Measurements from ENCODE around the gene CEP41.

CEP41 gene

GRCh38 chr7:130409067-130409711, 31.6 kb downstream of the CEP41 start:
- no peaks in the 10 kb centered on the region for H3K27me3 ChIP-seq (ENCODE audit: control insufficient read depth, insufficient read depth, low read length)
- H3K36me3 ChIP-seq (ENCODE audit: control insufficient read depth, insufficient read depth, low read length) = no peaks in the 10 kb centered on the region
- no peak overlapping the region for H3K9ac ChIP-seq (ENCODE audit: low read length)
- peaks cover 3% of the 10 kb centered on the region for H3K4me1 ChIP-seq (ENCODE audit: control insufficient read depth, insufficient read depth, low read length)
- no peak overlapping the region for H3K27ac ChIP-seq (ENCODE audit: low read depth, low read length)
- H3K4me3 ChIP-seq (ENCODE audit: low read length) = no peak overlapping the region

DNA sequence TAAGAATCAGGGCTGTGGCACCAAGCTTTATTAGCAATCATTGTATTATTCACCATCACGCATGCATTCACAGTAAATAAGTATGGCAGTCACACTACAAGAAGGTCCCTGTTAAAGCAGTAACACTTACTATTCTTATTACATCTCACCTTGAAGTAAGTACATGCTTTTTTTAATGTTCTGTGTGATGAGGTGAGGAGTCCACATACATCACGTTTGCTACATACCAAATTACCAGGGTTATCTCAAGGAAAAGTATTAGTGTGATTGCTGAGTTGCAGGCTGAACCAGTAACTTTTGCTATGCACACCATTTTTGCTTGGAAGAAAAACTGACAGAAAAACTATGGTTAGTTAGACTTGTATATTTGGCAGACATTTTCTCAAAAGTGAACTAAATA, 35.8 kb downstream of the CEP41 start:
- no peak overlapping the region for H3K9ac ChIP-seq (ENCODE audit: low read length)
- H3K36me3 ChIP-seq (ENCODE audit: control insufficient read depth, insufficient read depth, low read length) = no peaks in the 10 kb centered on the region
- peaks cover 3% of the 10 kb centered on the region for H3K4me1 ChIP-seq (ENCODE audit: control insufficient read depth, insufficient read depth, low read length)
- no peak overlapping the region for H3K4me3 ChIP-seq (ENCODE audit: low read length)
- no peak overlapping the region for H3K27ac ChIP-seq (ENCODE audit: low read depth, low read length)
- no peaks in the 10 kb centered on the region for H3K27me3 ChIP-seq (ENCODE audit: control insufficient read depth, insufficient read depth, low read length)

- Histone ChIP-seq H3K4me3 (ENCODE audit: low read length) (no peak overlapping the region), H3K27me3 (ENCODE audit: control insufficient read depth, insufficient read depth, low read length) (no peaks in the 10 kb centered on the region), H3K4me1 (ENCODE audit: control insufficient read depth, insufficient read depth, low read length) (peaks cover 5% of the 10 kb centered on the region), H3K36me3 (ENCODE audit: control insufficient read depth, insufficient read depth, low read length) (no peaks in the 10 kb centered on the region), H3K9ac (ENCODE audit: low read length) (no peak overlapping the region), H3K27ac (ENCODE audit: low read depth, low read length) (no peak overlapping the region)
Measured at GRCh38 chr7:130401578-130401977, 39.2 kb downstream of the CEP41 start.

GRCh38 chr7:130401101-130401500, 39.7 kb downstream of the CEP41 start:
- H3K36me3 ChIP-seq (ENCODE audit: control insufficient read depth, insufficient read depth, low read length) = no peaks in the 10 kb centered on the region
- peaks cover 8% of the 10 kb centered on the region for H3K4me1 ChIP-seq (ENCODE audit: control insufficient read depth, insufficient read depth, low read length)
- no peak overlapping the region for H3K27ac ChIP-seq (ENCODE audit: low read depth, low read length)
- H3K4me3 ChIP-seq (ENCODE audit: low read length) = no peak overlapping the region
- no peaks in the 10 kb centered on the region for H3K27me3 ChIP-seq (ENCODE audit: control insufficient read depth, insufficient read depth, low read length)
- H3K9ac ChIP-seq (ENCODE audit: low read length) = no peak overlapping the region

- Histone ChIP-seq H3K27ac (ENCODE audit: low read depth, low read length) (no peak overlapping the region), H3K9ac (ENCODE audit: low read length) (no peak overlapping the region), H3K4me1 (ENCODE audit: control insufficient read depth, insufficient read depth, low read length) (peaks cover 8% of the 10 kb centered on the region), H3K27me3 (ENCODE audit: control insufficient read depth, insufficient read depth, low read length) (no peaks in the 10 kb centered on the region), H3K36me3 (ENCODE audit: control insufficient read depth, insufficient read depth, low read length) (no peaks in the 10 kb centered on the region), H3K4me3 (ENCODE audit: low read length) (no peak overlapping the region)
Measured at GRCh38 chr7:130400120-130400572, 40.7 kb downstream of the CEP41 start.

GRCh38 chr7:130398526-130399090, 42.2 kb downstream of the CEP41 start:
- Histone ChIP-seq H3K36me3 (ENCODE audit: control insufficient read depth, insufficient read depth, low read length) (no peaks in the 10 kb centered on the region), H3K27ac (ENCODE audit: low read depth, low read length) (no peak overlapping the region), H3K4me3 (ENCODE audit: low read length) (no peak overlapping the region), H3K4me1 (ENCODE audit: control insufficient read depth, insufficient read depth, low read length) (peaks cover 8% of the 10 kb centered on the region), H3K9ac (ENCODE audit: low read length) (no peak overlapping the region), H3K27me3 (ENCODE audit: control insufficient read depth, insufficient read depth, low read length) (no peaks in the 10 kb centered on the region)

DNA sequence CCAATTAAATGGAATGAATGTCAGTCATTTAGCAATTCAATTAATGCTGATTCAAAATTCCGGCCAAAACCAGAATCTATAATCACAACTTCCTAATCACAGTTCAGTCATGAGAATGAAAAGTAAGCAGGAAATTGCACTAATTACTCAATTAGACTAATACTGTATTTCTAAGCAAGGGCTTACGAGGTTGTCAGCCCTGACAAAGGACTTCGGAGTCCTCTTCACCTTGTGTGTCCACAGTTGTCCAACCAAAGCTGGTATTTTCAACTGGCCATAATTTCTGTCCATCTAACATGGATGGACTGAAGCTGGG, 43.1 kb downstream of the CEP41 start:
- Histone ChIP-seq H3K9ac (ENCODE audit: low read length) (no peak overlapping the region), H3K36me3 (ENCODE audit: control insufficient read depth, insufficient read depth, low read length) (no peaks in the 10 kb centered on the region), H3K4me3 (ENCODE audit: low read length) (no peak overlapping the region), H3K27ac (ENCODE audit: low read depth, low read length) (no peak overlapping the region), H3K27me3 (ENCODE audit: control insufficient read depth, insufficient read depth, low read length) (no peaks in the 10 kb centered on the region), H3K4me1 (ENCODE audit: control insufficient read depth, insufficient read depth, low read length) (peaks cover 10% of the 10 kb centered on the region)

GRCh38 chr7:130397051-130397757, 43.6 kb downstream of the CEP41 start:
- Histone ChIP-seq H3K4me1 (ENCODE audit: control insufficient read depth, insufficient read depth, low read length) (peaks cover 14% of the 10 kb centered on the region), H3K36me3 (ENCODE audit: control insufficient read depth, insufficient read depth, low read length) (no peaks in the 10 kb centered on the region), H3K27ac (ENCODE audit: low read depth, low read length) (no peak overlapping the region), H3K9ac (ENCODE audit: low read length) (no peak overlapping the region), H3K4me3 (ENCODE audit: low read length) (no peak overlapping the region), H3K27me3 (ENCODE audit: control insufficient read depth, insufficient read depth, low read length) (no peaks in the 10 kb centered on the region)

DNA sequence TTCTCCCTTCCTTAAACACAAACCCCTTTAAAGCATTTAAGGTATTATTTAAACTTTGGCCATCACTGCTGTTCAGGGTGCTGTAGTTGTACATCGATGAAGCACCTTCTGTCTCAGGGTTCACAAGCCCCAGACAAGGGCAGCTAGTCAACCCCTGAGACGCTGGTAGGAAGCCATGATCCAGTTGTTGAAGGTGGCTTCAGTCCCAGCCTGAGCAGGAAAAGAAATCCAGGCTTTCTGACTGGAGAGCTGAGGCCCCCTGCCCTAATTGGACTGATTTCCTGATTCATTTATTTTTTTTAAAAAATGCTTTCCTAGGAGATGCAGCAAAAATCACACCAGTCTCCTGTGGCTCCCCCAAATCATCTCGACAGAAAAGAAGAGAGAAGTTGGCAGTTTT, 44.7 kb downstream of the CEP41 start:
- Histone ChIP-seq H3K9ac (ENCODE audit: low read length) (no peak overlapping the region), H3K4me1 (ENCODE audit: control insufficient read depth, insufficient read depth, low read length) (peaks cover 14% of the 10 kb centered on the region), H3K27ac (ENCODE audit: low read depth, low read length) (peak overlapping the region; percentile 38), H3K27me3 (ENCODE audit: control insufficient read depth, insufficient read depth, low read length) (no peaks in the 10 kb centered on the region), H3K36me3 (ENCODE audit: control insufficient read depth, insufficient read depth, low read length) (no peaks in the 10 kb centered on the region), H3K4me3 (ENCODE audit: low read length) (no peak overlapping the region)

DNA sequence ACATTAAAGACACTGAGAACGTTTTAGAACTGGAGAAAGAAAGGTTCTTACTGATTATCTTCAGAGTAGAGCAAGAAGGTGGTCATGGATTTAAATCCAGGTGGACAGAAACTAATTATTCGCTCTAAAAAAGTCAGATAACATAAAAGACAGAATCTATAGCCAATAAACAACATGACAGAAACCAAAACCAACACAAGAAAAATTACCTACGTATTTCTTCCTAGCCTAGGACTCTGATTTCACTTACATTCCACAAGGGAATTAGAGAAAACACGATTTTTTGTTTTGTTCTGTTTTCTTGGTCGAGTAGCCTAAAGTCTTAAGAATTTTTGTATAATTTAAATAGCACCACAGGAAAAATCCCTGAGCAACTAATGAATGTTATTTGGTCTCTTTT, 45.4 kb downstream of the CEP41 start:
- no peak overlapping the region for H3K4me3 ChIP-seq (ENCODE audit: low read length)
- no peaks in the 10 kb centered on the region for H3K27me3 ChIP-seq (ENCODE audit: control insufficient read depth, insufficient read depth, low read length)
- peaks cover 14% of the 10 kb centered on the region for H3K4me1 ChIP-seq (ENCODE audit: control insufficient read depth, insufficient read depth, low read length)
- no peak overlapping the region for H3K27ac ChIP-seq (ENCODE audit: low read depth, low read length)
- no peak overlapping the region for H3K9ac ChIP-seq (ENCODE audit: low read length)
- H3K36me3 ChIP-seq (ENCODE audit: control insufficient read depth, insufficient read depth, low read length) = no peaks in the 10 kb centered on the region

DNA sequence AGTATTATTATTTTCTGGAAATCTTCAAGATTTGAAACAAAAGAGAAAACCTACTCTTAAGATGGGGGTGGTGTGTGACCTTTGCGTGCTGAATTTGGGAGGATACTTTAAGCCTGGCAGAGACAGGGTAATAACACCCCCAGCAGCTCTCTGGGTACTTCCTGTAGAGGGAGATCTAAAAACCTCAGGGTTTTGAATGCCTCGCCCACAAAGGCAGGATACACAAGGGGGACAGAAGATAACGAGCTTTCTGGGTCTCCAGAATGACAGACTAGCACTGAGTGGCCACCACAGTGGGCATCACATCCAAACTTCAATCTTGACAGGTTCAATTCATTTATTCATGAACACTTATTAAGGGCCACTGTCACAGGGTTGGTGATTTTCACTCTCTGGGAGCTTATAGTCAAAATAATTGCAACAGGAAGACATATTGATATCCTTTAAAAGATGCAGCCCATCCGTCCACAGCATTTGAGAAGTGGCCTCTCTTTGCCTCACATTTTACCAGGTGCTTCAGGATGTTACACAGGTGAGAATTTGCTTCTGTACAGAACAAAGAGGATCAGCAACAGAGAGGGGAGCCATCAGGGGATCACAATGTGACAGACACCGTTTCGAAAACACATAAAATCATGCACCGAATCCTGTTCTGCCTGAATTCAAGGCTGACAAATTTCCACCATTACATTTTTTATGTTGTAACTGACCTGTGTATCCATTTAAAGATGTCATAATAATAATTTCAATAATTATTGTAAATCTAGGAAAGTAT, 46.2 kb downstream of the CEP41 start:
- Histone ChIP-seq H3K9ac (ENCODE audit: low read length) (no peak overlapping the region), H3K36me3 (ENCODE audit: control insufficient read depth, insufficient read depth, low read length) (no peaks in the 10 kb centered on the region), H3K4me1 (ENCODE audit: control insufficient read depth, insufficient read depth, low read length) (peaks cover 14% of the 10 kb centered on the region), H3K27me3 (ENCODE audit: control insufficient read depth, insufficient read depth, low read length) (no peaks in the 10 kb centered on the region), H3K27ac (ENCODE audit: low read depth, low read length) (no peak overlapping the region), H3K4me3 (ENCODE audit: low read length) (no peak overlapping the region)

- Histone ChIP-seq H3K27me3 (ENCODE audit: control insufficient read depth, insufficient read depth, low read length) (no peaks in the 10 kb centered on the region), H3K9ac (ENCODE audit: low read length) (no peak overlapping the region), H3K4me1 (ENCODE audit: control insufficient read depth, insufficient read depth, low read length) (peaks cover 14% of the 10 kb centered on the region), H3K4me3 (ENCODE audit: low read length) (no peak overlapping the region), H3K27ac (ENCODE audit: low read depth, low read length) (no peak overlapping the region), H3K36me3 (ENCODE audit: control insufficient read depth, insufficient read depth, low read length) (no peaks in the 10 kb centered on the region)
Measured at GRCh38 chr7:130393841-130394411, 46.9 kb downstream of the CEP41 start.
